HG03280 (cell line): ENCODE results near the gene BORA.
"Not testable (repeated sequence)": the region's sequence is repeated elsewhere in the genome, so short reads cannot be mapped to it uniquely, and the experiment has no call there.

ENCODE experiments used
- ATAC-seq: cut with Tn5 transposase; IDR thresholded peaks from one replicate; pipeline ENCODE4 v1.9.1; 2021; ENCODE audit warnings: mild to moderate bottlenecking, moderate library complexity; ENCODE audit not compliant: unreplicated experiment

BORA gene

GRCh38 chr13:72727417-72728289, at the start of gene BORA, which contains the start of gene MZT1:
Gene BORA, plus strand, starts transcription at chr13:72727923. Its CDS starts 1,018 bp downstream, at chr13:72728941.
Gene MZT1, minus strand, starts transcription at chr13:72727629. Its CDS starts 27 bp downstream, at chr13:72727602.
- peak; percentile 95 for ATAC-seq

- no peak for ATAC-seq
Measured at GRCh38 chr13:72678312-72678711, 49.4 kb upstream of the BORA start.

GRCh38 chr13:72680353-72680752, 47.4 kb upstream of the BORA start:
- ATAC-seq, result no peak

DNA sequence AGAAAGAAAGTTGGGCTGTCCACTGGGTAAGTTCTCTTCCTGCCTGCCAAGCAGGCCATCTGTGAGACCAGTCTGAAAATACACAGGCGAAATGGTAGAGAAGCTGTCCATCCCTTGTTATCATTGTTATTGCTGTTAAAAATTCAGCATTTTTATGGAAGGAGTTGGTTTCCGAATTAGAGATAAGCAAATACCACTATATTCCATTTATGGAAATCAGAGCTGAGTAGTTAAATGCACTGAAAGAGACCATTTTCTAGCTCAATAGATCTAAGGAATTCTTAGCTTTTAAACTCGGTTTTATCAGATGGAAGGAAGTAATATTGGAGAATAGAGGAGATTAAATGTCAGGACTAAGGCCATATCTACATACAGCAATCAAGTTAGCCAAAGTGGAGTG, 41.0 kb upstream of the BORA start:
- no peak for ATAC-seq

GRCh38 chr13:72689181-72689696, 38.5 kb upstream of the BORA start:
- ATAC-seq, result no peak

GRCh38 chr13:72692884-72693514, 34.7 kb upstream of the BORA start:
- no peak for ATAC-seq

- no peak for ATAC-seq
Measured at GRCh38 chr13:72693832-72694231, 33.9 kb upstream of the BORA start.

GRCh38 chr13:72694314-72694713, 33.4 kb upstream of the BORA start:
- no peak for ATAC-seq

DNA sequence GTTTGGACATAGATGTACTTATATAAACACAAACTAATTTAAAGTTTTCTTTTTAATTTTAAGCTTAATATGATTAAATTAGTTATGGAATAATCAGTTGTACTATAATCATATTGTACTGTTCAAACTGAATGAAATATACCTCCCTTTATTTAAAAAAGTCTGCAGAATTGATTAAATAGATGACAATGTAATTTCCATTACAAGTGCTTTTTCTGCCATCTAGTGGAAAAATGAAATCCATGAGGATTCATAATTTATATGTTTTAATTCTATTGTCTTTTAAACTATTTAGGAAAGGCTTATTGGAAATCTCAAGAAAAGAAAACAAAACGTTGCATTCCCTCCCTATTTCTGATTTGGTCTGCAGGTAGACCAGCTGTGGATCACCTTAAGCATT, 31.1 kb upstream of the BORA start:
- ATAC-seq, result no peak

DNA sequence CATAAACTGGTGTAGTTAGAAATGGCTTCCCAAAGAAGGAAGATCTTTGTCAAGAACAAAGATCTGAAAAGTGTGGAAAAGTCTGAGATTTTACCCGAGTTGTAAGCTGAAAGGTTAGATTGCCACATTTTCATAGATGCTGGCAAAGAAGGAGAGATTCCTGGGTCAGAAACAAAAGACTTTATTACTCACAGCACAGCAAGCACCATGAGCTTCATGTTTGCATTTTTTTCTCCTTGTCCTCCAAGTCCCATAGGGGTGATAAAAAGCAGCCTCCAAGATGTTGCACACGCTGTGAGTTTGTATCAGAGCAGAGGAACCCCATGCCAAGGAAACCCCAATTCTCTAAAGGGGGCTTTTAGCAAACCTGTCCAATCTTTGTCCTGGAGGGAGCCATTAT, 29.6 kb upstream of the BORA start:
- no peak for ATAC-seq

DNA sequence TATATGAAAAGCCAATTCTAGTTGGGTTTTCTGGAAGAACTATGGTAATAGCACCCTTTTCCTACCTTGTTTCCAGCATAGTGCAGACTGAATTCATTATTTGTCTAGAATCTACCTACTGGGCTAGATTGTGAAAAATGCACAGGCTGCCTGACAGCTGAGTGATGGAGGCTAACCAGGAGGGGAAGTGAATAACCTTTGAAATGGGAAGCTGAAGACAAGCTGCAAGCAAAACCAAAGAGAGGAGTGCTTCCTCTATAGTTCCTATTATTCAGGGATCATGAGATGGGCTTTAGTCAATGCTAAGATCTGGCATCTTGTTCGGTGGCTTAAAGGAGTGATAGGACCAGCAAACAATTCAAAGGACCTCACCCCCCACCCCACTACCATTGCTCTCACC, 27.2 kb upstream of the BORA start:
- no peak for ATAC-seq

- ATAC-seq, result no peak
Measured at GRCh38 chr13:72716776-72717175, 10.9 kb upstream of the BORA start.

DNA sequence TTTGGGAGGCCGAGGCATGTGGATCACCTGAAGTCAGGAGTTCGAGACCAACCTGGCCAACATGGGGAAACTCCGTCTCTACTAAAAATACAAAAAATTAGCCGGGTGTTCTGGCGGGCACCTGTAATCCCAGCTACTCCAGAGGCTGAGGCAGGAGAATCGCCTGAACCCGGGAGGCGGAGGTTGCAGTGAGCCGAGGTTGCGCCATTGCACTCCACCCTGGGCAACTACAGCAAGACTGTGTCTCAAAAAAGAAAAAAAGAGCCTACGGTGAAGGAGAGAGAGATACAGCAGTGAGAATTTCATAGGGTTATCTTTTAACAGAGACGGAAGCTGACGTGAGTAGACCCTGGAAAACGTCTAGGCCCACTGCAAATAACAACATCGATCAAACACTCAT, 1.5 kb upstream of the BORA start:
- not testable (repeated sequence) for ATAC-seq

- ATAC-seq, result peak; percentile 22
Measured at GRCh38 chr13:72726726-72727416, 852 bp upstream of the BORA start.

- no peak for ATAC-seq
Measured at GRCh38 chr13:72728290-72728605, 525 bp downstream of the BORA start.

- ATAC-seq, result no peak
Measured at GRCh38 chr13:72737033-72737432, 9.3 kb downstream of the BORA start.

DNA sequence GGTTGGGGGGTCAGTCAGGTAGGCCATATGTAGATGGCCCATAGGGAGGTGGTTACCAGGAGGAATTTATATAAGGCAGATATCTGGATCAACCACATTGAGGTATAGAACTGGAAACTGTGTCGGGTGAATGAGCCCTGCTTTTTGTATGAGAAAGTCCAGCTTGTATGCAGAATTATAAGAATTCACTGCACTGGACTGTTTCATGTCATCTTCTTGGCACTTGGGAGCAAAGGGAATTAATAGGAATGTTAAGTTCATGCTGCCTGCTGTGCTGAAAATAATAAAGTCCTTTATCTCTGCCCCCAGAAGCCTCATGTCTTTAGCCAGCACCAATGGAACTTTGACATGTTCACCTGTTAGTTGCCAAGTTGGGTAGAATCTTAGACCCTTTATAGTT, 12.3 kb downstream of the BORA start:
- no peak for ATAC-seq

DNA sequence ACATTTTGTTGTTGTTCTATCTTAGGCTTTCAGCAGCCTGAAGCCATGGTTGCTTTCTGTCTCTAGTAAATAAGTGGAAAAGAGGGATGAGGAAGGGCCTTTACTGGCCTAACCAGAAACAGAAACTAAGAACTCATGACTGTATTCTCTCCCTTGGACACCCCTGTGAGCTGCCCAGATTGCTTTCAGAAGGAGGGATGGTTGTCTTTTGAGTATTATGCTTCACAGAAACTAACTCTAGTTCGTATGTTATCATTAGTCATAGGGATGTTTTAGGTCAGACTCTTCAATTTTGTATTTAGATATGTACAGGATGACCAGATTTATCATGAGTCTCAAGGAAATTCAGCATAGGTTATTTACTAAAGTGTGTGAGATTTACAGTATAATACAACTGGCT, 17.5 kb downstream of the BORA start:
- no peak for ATAC-seq

GRCh38 chr13:72751220-72751619, 23.5 kb downstream of the BORA start:
- no peak for ATAC-seq

DNA sequence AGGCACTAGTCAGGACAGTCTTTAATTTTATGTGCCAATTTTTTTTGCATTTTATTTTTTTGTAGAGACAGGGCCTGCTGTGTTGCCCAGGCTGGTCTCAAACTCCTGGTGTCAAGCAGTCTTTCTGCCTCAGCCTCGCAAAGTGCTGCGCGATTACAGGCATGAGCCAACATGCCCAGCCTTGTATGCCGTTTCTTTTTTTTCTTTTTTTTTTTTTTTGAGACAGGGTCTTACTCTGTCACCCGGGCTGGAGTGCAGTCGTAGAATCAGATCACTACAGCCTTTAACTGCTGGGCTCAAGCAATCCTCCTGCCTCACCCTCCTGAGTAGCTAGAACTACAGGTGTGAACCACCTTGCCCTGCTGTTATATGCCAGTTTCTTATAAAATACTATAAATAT, 26.4 kb downstream of the BORA start:
- no peak for ATAC-seq

- ATAC-seq, result no peak
Measured at GRCh38 chr13:72757792-72758535, 30.2 kb downstream of the BORA start.
